Vagina (tissue), 2 donors: ENCODE results near the gene CASP2. TPM values are rescaled to one million over a fixed set of nuclear protein-coding genes. Genes with fewer than 3 reads are reported as not detected.

Experiments
- DNase-seq, 2 donors: peaks; one replicate each; pipeline ENCODE4 v3.0.0-alpha.2; 2017; ENCODE audit errors: extremely low spot score in 2 of 2
- H3K27ac ChIP-seq: fragments of 200-600 bp; sonication (generic); one replicate; pipeline ENCODE4 v1.5.1; 2019
- H3K27me3 ChIP-seq: fragments of 200-600 bp; sonication (generic); one replicate; pipeline ENCODE4 v1.5.1; 2019
- H3K36me3 ChIP-seq, 2 donors: fragments of 200-600 bp; sonication (generic); one replicate each; pipeline ENCODE4 v1.5.1; 2017 to 2019
- H3K4me1 ChIP-seq: fragments of 200-600 bp; sonication (generic); one replicate; pipeline ENCODE4 v1.5.1; 2019
- H3K4me3 ChIP-seq, 2 donors: fragments of 200-600 bp; sonication (generic); 1 replicate in 1 of 2; 2 replicates in 1 of 2; pipeline ENCODE4 v1.5.1; 2016 to 2019
- H3K9me3 ChIP-seq: fragments of 200-600 bp; sonication (generic); one replicate; pipeline ENCODE4 v1.5.1; 2019
- CTCF ChIP-seq, 3 experiments: fragments of 450-650 bp in 2 of 3; fragments of 200-600 bp in 1 of 3; sonication (generic) in 1 of 3; IDR thresholded peaks; one replicate each; pipeline ENCODE4 v1.5.1; 2017 to 2019; ENCODE audit warnings: antibody characterized with exemption in 3 of 3, mild to moderate bottlenecking in 2 of 3, moderate library complexity in 2 of 3
- POLR2A ChIP-seq, 2 donors: fragments of 450-650 bp; IDR thresholded peaks; one replicate each; pipeline ENCODE4 v1.6.1; 2017; ENCODE audit warnings: antibody characterized with exemption in 2 of 2, mild to moderate bottlenecking in 2 of 2, moderate library complexity in 2 of 2
- POLR2AphosphoS5 ChIP-seq, 2 donors: sonication (generic); formaldehyde crosslinking; IDR thresholded peaks; one replicate each; pipeline ENCODE4 v1.9.0; 2017; ENCODE audit warnings: antibody characterized with exemption in 2 of 2, mild to moderate bottlenecking in 2 of 2, low read depth in 1 of 2; ENCODE audit not compliant: insufficient read depth in 1 of 2
- intact Hi-C: fragments of 100-400 bp; cut with DNase I; formaldehyde crosslinking; loops from one replicate; pipeline ENCODE4 v1.15.1; 2023
- total RNA-seq: library from RNA; depleted of rRNA; stranded (reverse); fragments of >200 nt; gene quantifications from one replicate; pipeline ENCODE4 v1.2.3, GENCODE V29; 2016

The CASP2 gene
- total RNA-seq, 1 donor from 2014 or later = 24.8 TPM

- Histone ChIP-seq H3K36me3 (peaks cover 0 to 74% of the 10 kb centered on the region in 2 donors), H3K27ac (no peak overlapping the region), H3K9me3 (no peaks in the 10 kb centered on the region), H3K4me1 (no peaks in the 10 kb centered on the region), H3K27me3 (no peaks in the 10 kb centered on the region), H3K4me3 (no peak overlapping the region)
- DNase-seq = no peak
- peak in 2 of 3 experiments; percentile 12 to 28 for TF ChIP-seq CTCF (IDR thresholded peaks at IDR 0.05)
- no peak for TF ChIP-seq POLR2A (IDR thresholded peaks at IDR 0.05)
- intact Hi-C loops = no loop called here
These were observed 17.4 kb downstream of the CASP2 start for GRCh38 chr7:143305423-143306070.

- no peak for TF ChIP-seq POLR2AphosphoS5 (IDR thresholded peaks at IDR 0.05; ENCODE audit: insufficient read depth in 1 of 2, low read depth in 1 of 2)
- TF ChIP-seq POLR2A (IDR thresholded peaks at IDR 0.05) = no peak
- no peak for TF ChIP-seq CTCF (IDR thresholded peaks at IDR 0.05)
- intact Hi-C loops = no loop called here
- no peak overlapping the region for H3K27ac ChIP-seq
- no peaks in the 10 kb centered on the region for H3K4me1 ChIP-seq
- H3K4me3 ChIP-seq = no peak overlapping the region
- peaks cover 0 to 45% of the 10 kb centered on the region in 2 donors for H3K36me3 ChIP-seq
- no peak for DNase-seq
- H3K27me3 ChIP-seq = no peaks in the 10 kb centered on the region
- no peaks in the 10 kb centered on the region for H3K9me3 ChIP-seq
These were observed 20.5 kb downstream of the CASP2 start for GRCh38 chr7:143308632-143309031.

- no peaks in the 10 kb centered on the region for H3K27me3 ChIP-seq
- H3K4me3 ChIP-seq = no peak overlapping the region
- no peaks in the 10 kb centered on the region for H3K36me3 ChIP-seq
- H3K9me3 ChIP-seq = no peaks in the 10 kb centered on the region
- intact Hi-C loops = no loop called here
- DNase-seq = no peak
- H3K27ac ChIP-seq = no peak overlapping the region
- peaks cover 10% of the 10 kb centered on the region for H3K4me1 ChIP-seq
- TF ChIP-seq POLR2A (IDR thresholded peaks at IDR 0.05) (no peak), CTCF (IDR thresholded peaks at IDR 0.05) (no peak), POLR2AphosphoS5 (IDR thresholded peaks at IDR 0.05; ENCODE audit: insufficient read depth in 1 of 2, low read depth in 1 of 2) (no peak)
These were observed 26.0 kb downstream of the CASP2 start for GRCh38 chr7:143314127-143314526.

- H3K27ac ChIP-seq = no peak within 1 kb of the TSS
- DNase-seq = no peak
- no peaks in the 10 kb centered on the region for H3K27me3 ChIP-seq
- H3K36me3 ChIP-seq = no peaks in the 10 kb centered on the region
- no peak for TF ChIP-seq CTCF (IDR thresholded peaks at IDR 0.05)
- no peak for TF ChIP-seq POLR2A (IDR thresholded peaks at IDR 0.05)
- no peak for TF ChIP-seq POLR2AphosphoS5 (IDR thresholded peaks at IDR 0.05; ENCODE audit: insufficient read depth in 1 of 2, low read depth in 1 of 2)
- H3K9me3 ChIP-seq = no peaks in the 10 kb centered on the region
- intact Hi-C loops = no loop called here
- H3K4me3 ChIP-seq = no peak within 1 kb of the TSS
- H3K4me1 ChIP-seq = peaks cover 15% of the 10 kb centered on the region
These were observed 27.6 kb downstream of the CASP2 start, which contains the start of gene CLCN1 for GRCh38 chr7:143315776-143316175. Gene CLCN1 (plus strand): TSS chr7:143316111. CDS start chr7:143316213, 102 bp downstream.

GRCh38 chr7:143316492-143316891 lies 28.3 kb downstream of the CASP2 start:
- H3K27ac ChIP-seq = no peak overlapping the region
- no peaks in the 10 kb centered on the region for H3K27me3 ChIP-seq
- no peaks in the 10 kb centered on the region for H3K36me3 ChIP-seq
- peaks cover 15% of the 10 kb centered on the region for H3K4me1 ChIP-seq
- no peak for DNase-seq
- no peak overlapping the region for H3K4me3 ChIP-seq
- intact Hi-C loops = no loop called here
- no peaks in the 10 kb centered on the region for H3K9me3 ChIP-seq
- TF ChIP-seq POLR2AphosphoS5 (IDR thresholded peaks at IDR 0.05; ENCODE audit: insufficient read depth in 1 of 2, low read depth in 1 of 2) (no peak), CTCF (IDR thresholded peaks at IDR 0.05) (no peak), POLR2A (IDR thresholded peaks at IDR 0.05) (no peak)
